OCI-LY7 (cell line): ENCODE measurements around the gene CDK14. TPM values are rescaled to one million over a fixed set of nuclear protein-coding genes. Genes with fewer than 3 reads are reported as not detected.

Experiments
- BruUV-seq: library from RNA; stranded (reverse); fragments of 400-500 nt; replicated peaks from 2 replicates; lab custom pipeline; 2021; lab: Mats Ljungman, UMichigan
- CTCF ChIA-PET: fragments of 300-600 bp; sonication (Branson Sonifier 250); formaldehyde crosslinking; loops from one replicate; lab custom pipeline; 2022; ENCODE audit warnings: antibody characterized with exemption; ENCODE audit not compliant: unreplicated experiment; lab: Charles Lee
- POLR2A ChIA-PET: fragments of 300-600 bp; sonication (Branson Sonifier 250); formaldehyde crosslinking; loops from one replicate; lab custom pipeline; 2022; ENCODE audit warnings: antibody characterized with exemption; lab: Charles Lee
- DNase-seq: peaks from one replicate; pipeline ENCODE4 v3.0.0-alpha.2; 2015; ENCODE audit warnings: low spot score
- H2AFZ ChIP-seq: fragments of 200-600 bp; sonication (generic), shearing (Covaris generic); 2 replicates; pipeline ENCODE4 v1.6.1; 2014; ENCODE audit warnings: mild to moderate bottlenecking, antibody characterized with exemption, low read length, moderate library complexity
- H3K27ac ChIP-seq: fragments of 200-600 bp; sonication (generic); 2 replicates; pipeline ENCODE4 v1.5.1; 2014; ENCODE audit warnings: mixed run types, low read depth, mild to moderate bottlenecking, moderate library complexity, low read length, inconsistent platforms; ENCODE audit not compliant: poor library complexity, severe bottlenecking
- H3K36me3 ChIP-seq: fragments of 200-600 bp; sonication (generic); 2 replicates; pipeline ENCODE4 v1.6.1; 2014; ENCODE audit warnings: mild to moderate bottlenecking, antibody characterized with exemption, low read length, moderate library complexity, mixed read lengths; ENCODE audit not compliant: insufficient read depth
- H3K4me1 ChIP-seq: fragments of 200-600 bp; sonication (generic); 2 replicates; pipeline ENCODE4 v1.5.1; 2014; ENCODE audit warnings: mild to moderate bottlenecking, low read length; ENCODE audit not compliant: insufficient read depth, poor library complexity, severe bottlenecking
- H3K4me2 ChIP-seq: fragments of 200-600 bp; sonication (generic); 2 replicates; pipeline ENCODE4 v1.6.1; 2014; ENCODE audit warnings: mild to moderate bottlenecking, low read length
- H3K4me3 ChIP-seq: fragments of 200-600 bp; sonication (generic); 2 replicates; pipeline ENCODE4 v1.5.1; 2014; ENCODE audit warnings: mild to moderate bottlenecking, low read depth, low read length; ENCODE audit not compliant: poor library complexity, severe bottlenecking
- H3K79me2 ChIP-seq: fragments of 200-600 bp; sonication (generic); 2 replicates; pipeline ENCODE4 v1.6.1; 2016; ENCODE audit warnings: low read depth, mild to moderate bottlenecking, low read length, moderate library complexity, mixed read lengths; ENCODE audit not compliant: insufficient read depth
- H3K9me2 ChIP-seq: fragments of 200-600 bp; sonication (generic); 2 replicates; pipeline ENCODE4 v1.6.1; 2016; ENCODE audit warnings: mild to moderate bottlenecking, low read length, mixed read lengths; ENCODE audit not compliant: insufficient read depth
- H3K9me3 ChIP-seq: fragments of 200-600 bp; sonication (generic); 2 replicates; pipeline ENCODE4 v1.6.1; 2014; ENCODE audit warnings: mild to moderate bottlenecking, mixed run types, low read length, mixed read lengths
- H4K20me1 ChIP-seq: fragments of 200-600 bp; sonication (generic); 2 replicates; pipeline ENCODE4 v1.6.1; 2014; ENCODE audit warnings: mild to moderate bottlenecking, antibody characterized with exemption, low read length, moderate library complexity, mixed read lengths; ENCODE audit not compliant: insufficient read depth
- CTCF ChIP-seq: fragments of 200-600 bp; sonication (generic); conservative IDR thresholded peaks from 2 replicates; pipeline ENCODE4 v1.5.1; 2014; ENCODE audit warnings: mild to moderate bottlenecking, antibody characterized with exemption, low read length, moderate library complexity, mixed read lengths
- EZH2phosphoT487 ChIP-seq: fragments of 200-600 bp; sonication (generic); IDR thresholded peaks from 2 replicates; pipeline ENCODE4 v1.6.1; 2018; ENCODE audit warnings: low read depth, borderline replicate concordance, mild to moderate bottlenecking, mixed run types, antibody characterized with exemption, low read length, moderate library complexity, mixed read lengths
- intact Hi-C: fragments of 100-400 bp; cut with micrococcal nuclease; formaldehyde crosslinking; loops from one replicate; pipeline ENCODE4 v1.10.0; 2022; ENCODE audit not compliant: unreplicated experiment
- total RNA-seq, 2 experiments: library from RNA; depleted of rRNA in 1 of 2; stranded (reverse); fragments of >200 nt in 1 of 2; shearing (Covaris generic) in 1 of 2; gene quantifications; 2 replicates each; pipeline ENCODE4 v1.2.3, GENCODE V29; 2014 to 2022

The CDK14 gene
- total RNA-seq, 2 experiments from 2014 or later = 90.7 to 111 TPM

- H4K20me1 ChIP-seq = no peaks in the 10 kb centered on the region
- peaks cover 32% of the 10 kb centered on the region for H3K36me3 ChIP-seq
- H2AFZ ChIP-seq = no peak overlapping the region
- no TSS peak for BruUV-seq
- CTCF ChIA-PET = no interaction called here
- no peaks in the 10 kb centered on the region for H3K4me1 ChIP-seq
- POLR2A ChIA-PET = interaction anchor here (0.6 to 1.4 kb wide), 2 partner anchors 14 to 1633 kb away, joined by 3 to 4 read pairs; no protein-coding TSS in a partner anchor
- H3K27ac ChIP-seq = no peak overlapping the region
- intact Hi-C loops = no loop called here
- no peak overlapping the region for H3K4me3 ChIP-seq
- no peaks in the 10 kb centered on the region for H3K9me3 ChIP-seq
- TF ChIP-seq EZH2phosphoT487 (no peak), CTCF (no peak)
- H3K9me2 ChIP-seq = no peaks in the 10 kb centered on the region
- no peaks in the 10 kb centered on the region for H3K79me2 ChIP-seq
- DNase-seq = no peak
- no peak overlapping the region for H3K4me2 ChIP-seq
Measured at GRCh38 chr7:91126762-91127161, 530.6 kb downstream of the CDK14 start.

GRCh38 chr7:91127325-91127724, 531.2 kb downstream of the CDK14 start:
- no TSS peak for BruUV-seq
- Histone ChIP-seq H3K36me3 (peaks cover 27% of the 10 kb centered on the region), H4K20me1 (no peaks in the 10 kb centered on the region), H3K4me3 (no peak overlapping the region), H3K9me3 (no peaks in the 10 kb centered on the region), H3K9me2 (no peaks in the 10 kb centered on the region), H3K79me2 (no peaks in the 10 kb centered on the region), H3K4me2 (no peak overlapping the region), H3K4me1 (no peaks in the 10 kb centered on the region), H3K27ac (no peak overlapping the region), H2AFZ (no peak overlapping the region)
- DNase-seq = no peak
- intact Hi-C loops = no loop called here
- CTCF ChIA-PET = no interaction called here
- TF ChIP-seq EZH2phosphoT487 = no peak
- TF ChIP-seq CTCF = no peak
- POLR2A ChIA-PET = interaction anchor here (0.6 to 1.4 kb wide), 2 partner anchors 14 to 1632 kb away, joined by 3 to 4 read pairs; no protein-coding TSS in a partner anchor

GRCh38 chr7:91127959-91128358, 531.8 kb downstream of the CDK14 start:
- no peak overlapping the region for H3K4me3 ChIP-seq
- H2AFZ ChIP-seq = no peak overlapping the region
- CTCF ChIA-PET = no interaction called here
- DNase-seq = no peak
- H3K4me1 ChIP-seq = no peaks in the 10 kb centered on the region
- POLR2A ChIA-PET = no interaction called here
- H3K79me2 ChIP-seq = no peaks in the 10 kb centered on the region
- no peaks in the 10 kb centered on the region for H3K9me2 ChIP-seq
- TF ChIP-seq EZH2phosphoT487 (no peak), CTCF (no peak)
- no peaks in the 10 kb centered on the region for H3K9me3 ChIP-seq
- peaks cover 22% of the 10 kb centered on the region for H3K36me3 ChIP-seq
- no peaks in the 10 kb centered on the region for H4K20me1 ChIP-seq
- no peak overlapping the region for H3K27ac ChIP-seq
- no peak overlapping the region for H3K4me2 ChIP-seq
- intact Hi-C loops = no loop called here
- no TSS peak for BruUV-seq
